CD14-positive monocyte (primary cell): ENCODE data around the gene LGI2. TPM values are rescaled to one million over a fixed set of nuclear protein-coding genes. Genes with fewer than 3 reads are reported as not detected.

Source experiments
- DNase-seq, 3 donors: peaks; one replicate each; pipeline ENCODE4 v3.0.0-alpha.2; 2011 to 2022
- H2AFZ ChIP-seq: 2 replicates; pipeline ENCODE4 v1.6.0; 2012; ENCODE audit warnings: mild to moderate bottlenecking, low read depth, low read length, inconsistent platforms; ENCODE audit not compliant: insufficient read depth, poor library complexity, severe bottlenecking
- H3K27ac ChIP-seq, 2 donors: 1 replicate in 1 of 2; 2 replicates in 1 of 2; pipeline ENCODE4 v1.5.1; 2012 to 2013; ENCODE audit warnings: low read length in 2 of 2, control low read depth in 1 of 2, inconsistent platforms in 1 of 2, low read depth in 1 of 2, mild to moderate bottlenecking in 1 of 2
- H3K27me3 ChIP-seq, 2 donors: one replicate each; pipeline versions ENCODE4 v1.6.0 to v1.6.1; 2011 to 2013; ENCODE audit warnings: low read length in 2 of 2; ENCODE audit not compliant: control insufficient read depth in 2 of 2, insufficient read depth in 2 of 2
- H3K36me3 ChIP-seq, 2 donors: replicated peaks in 1 of 2; 1 replicate in 1 of 2; 2 replicates in 1 of 2; pipeline versions ENCODE4 v1.5.1 to v1.6.1; 2012 to 2013; ENCODE audit warnings: low read length in 2 of 2, control low read depth in 1 of 2, inconsistent platforms in 1 of 2, mild to moderate bottlenecking in 1 of 2; ENCODE audit not compliant: insufficient read depth in 2 of 2, control insufficient read depth in 1 of 2
- H3K4me1 ChIP-seq, 2 donors: 1 replicate in 1 of 2; 2 replicates in 1 of 2; pipeline versions ENCODE4 v1.5.1 to v1.6.1; 2012 to 2013; ENCODE audit warnings: low read length in 2 of 2, control low read depth in 1 of 2, inconsistent platforms in 1 of 2, mild to moderate bottlenecking in 1 of 2, moderate library complexity in 1 of 2; ENCODE audit not compliant: insufficient read depth in 2 of 2, control insufficient read depth in 1 of 2
- H3K4me2 ChIP-seq: replicated peaks from 2 replicates; pipeline ENCODE3; 2012; ENCODE audit warnings: low read length, moderate library complexity, mild to moderate bottlenecking; ENCODE audit not compliant: poor library complexity, severe bottlenecking; ENCODE audit errors: extremely low read depth
- H3K4me3 ChIP-seq, 3 experiments: fragments of 200-600 bp in 1 of 3; sonication (generic) in 1 of 3; replicated peaks in 1 of 3; 1 replicate in 2 of 3; 2 replicates in 1 of 3; pipeline ENCODE4 v1.5.1; 2011 to 2013; ENCODE audit warnings: low read length in 3 of 3, mild to moderate bottlenecking in 3 of 3, control low read depth in 2 of 3, low read depth in 2 of 3, inconsistent platforms in 1 of 3, moderate library complexity in 1 of 3
- H3K79me2 ChIP-seq: 2 replicates; pipeline ENCODE4 v1.6.0; 2012; ENCODE audit warnings: mild to moderate bottlenecking, control low read depth, inconsistent platforms, low read length, moderate library complexity; ENCODE audit not compliant: insufficient read depth
- H3K9ac ChIP-seq: 2 replicates; pipeline ENCODE4 v1.6.0; 2017; ENCODE audit warnings: low read length, mild to moderate bottlenecking; ENCODE audit not compliant: insufficient read depth, poor library complexity, severe bottlenecking
- H3K9me3 ChIP-seq, 2 donors: replicated peaks in 1 of 2; 1 replicate in 1 of 2; 2 replicates in 1 of 2; pipeline versions ENCODE4 v1.5.1 to v1.6.1; 2012 to 2013; ENCODE audit warnings: low read length in 2 of 2, control low read depth in 1 of 2; ENCODE audit not compliant: control insufficient read depth in 1 of 2, insufficient read depth in 1 of 2
- H4K20me1 ChIP-seq: 2 replicates; pipeline ENCODE4 v1.6.0; 2012; ENCODE audit warnings: mild to moderate bottlenecking, low read length, control low read depth, moderate library complexity; ENCODE audit not compliant: insufficient read depth
- H3K27ac Mint-ChIP-seq, 7 donors: one replicate each; pipeline ENCODE4 v1.8.0; 2020; ENCODE audit warnings: mild to moderate bottlenecking in 7 of 7, mixed read lengths in 7 of 7, moderate library complexity in 6 of 7, inconsistent platforms in 2 of 7
- H3K27me3 Mint-ChIP-seq, 3 donors: one replicate each; pipeline ENCODE4 v1.8.0; 2021 to 2022; ENCODE audit warnings: low read depth in 3 of 3, mild to moderate bottlenecking in 3 of 3, mixed read lengths in 3 of 3, moderate library complexity in 3 of 3, inconsistent platforms in 1 of 3
- H3K36me3 Mint-ChIP-seq, 2 donors: one replicate each; pipeline ENCODE4 v1.8.0; 2020; ENCODE audit warnings: mixed read lengths in 2 of 2, inconsistent platforms in 1 of 2, mild to moderate bottlenecking in 1 of 2
- H3K4me1 Mint-ChIP-seq: one replicate; pipeline ENCODE4 v1.8.0; 2020; ENCODE audit warnings: mild to moderate bottlenecking, mixed read lengths
- H3K4me3 Mint-ChIP-seq, 2 donors: one replicate each; pipeline ENCODE4 v1.8.0; 2020; ENCODE audit warnings: mild to moderate bottlenecking in 2 of 2, mixed read lengths in 2 of 2, moderate library complexity in 1 of 2
- H3K9me3 Mint-ChIP-seq, 7 donors: one replicate each; pipeline ENCODE4 v1.8.0; 2020 to 2022; ENCODE audit warnings: mixed read lengths in 7 of 7, mild to moderate bottlenecking in 6 of 7, moderate library complexity in 6 of 7, inconsistent platforms in 2 of 7
- WGBS: methylation state at CpG from one replicate; pipeline ENCODE4 v1.1.5; 2013; ENCODE audit warnings: missing lambda C conversion rate; ENCODE audit not compliant: insufficient coverage; 5-methylcytosine and 5-hydroxymethylcytosine counted together
- intact Hi-C, 2 donors: fragments of 100-400 bp; cut with micrococcal nuclease; formaldehyde crosslinking; loops; one replicate each; pipeline versions ENCODE4 v1.15.0 to v1.15.1; 2023
- polyA plus RNA-seq, 3 donors: library from polyadenylated mRNA; depleted of rRNA in 1 of 3; unstranded in 2 of 3; stranded (reverse) in 1 of 3; fragments of 300-500 nt in 2 of 3; fragments of >200 nt in 1 of 3; fragmentation: Illumina TruSeq in 2 of 3; gene quantifications; 1 replicate in 2 of 3; 2 replicates in 1 of 3; pipeline ENCODE4 v1.2.3, GENCODE V29; 2012 to 2021
- TF ChIP-seq, protein P1 (sequence below): fragments of 200-600 bp; IDR thresholded peaks from one replicate; pipeline ENCODE4 v1.8.0; 2022; ENCODE audit warnings: antibody characterized with exemption, mild to moderate bottlenecking

LGI2 gene
- polyA plus RNA-seq, 3 donors: 0.30 to 0.33 TPM; not detected in 1

DNA sequence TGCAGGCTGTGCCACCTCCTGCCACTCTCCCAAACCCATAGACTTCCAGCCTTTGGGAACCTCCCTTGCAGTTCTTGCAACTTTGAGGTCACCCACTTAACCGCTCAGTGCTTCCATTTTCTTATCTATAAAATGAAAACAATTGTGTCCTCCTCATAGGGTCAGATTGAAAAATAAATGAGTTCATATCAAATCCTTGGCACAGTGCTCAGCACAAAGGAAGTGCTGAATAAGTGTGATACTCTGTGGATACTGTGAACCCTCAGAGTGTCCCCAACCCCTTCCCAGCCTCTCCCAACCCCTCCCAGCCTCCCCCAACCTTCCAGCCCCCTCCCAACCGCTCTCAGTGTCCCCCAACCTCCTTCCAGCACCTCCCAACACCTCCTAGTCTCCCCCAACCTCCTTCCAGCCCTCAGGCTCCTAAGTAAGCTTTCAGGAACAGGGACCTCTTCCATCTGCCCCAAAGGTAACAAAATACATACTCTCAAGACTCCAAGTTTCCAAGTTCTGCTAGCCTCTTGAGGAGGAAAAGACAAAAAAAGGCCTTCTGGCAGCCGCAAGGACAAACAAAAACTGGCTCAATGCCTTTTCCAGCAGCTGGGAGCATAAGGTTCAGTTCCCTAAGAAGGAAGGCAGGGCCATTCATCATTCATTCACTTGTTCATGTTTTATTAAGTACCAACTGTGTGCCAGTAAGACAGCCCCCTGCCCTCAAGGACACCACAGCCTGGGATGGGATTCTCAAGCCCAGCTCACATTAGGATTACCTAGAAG, 46.1 kb upstream of the LGI2 start:
- H3K79me2 ChIP-seq: no peaks in the 10 kb centered on the region
- no peak overlapping the region for H3K27ac Mint-ChIP-seq
- H3K4me1 Mint-ChIP-seq: no peaks in the 10 kb centered on the region
- no peaks in the 10 kb centered on the region for H4K20me1 ChIP-seq
- no peak overlapping the region for H3K4me3 Mint-ChIP-seq
- no peak overlapping the region for H3K4me2 ChIP-seq
- intact Hi-C loops: no loop called here
- no peak overlapping the region for H2AFZ ChIP-seq
- H3K27me3 Mint-ChIP-seq: peaks cover 0 to 5% (median 2%) of the 10 kb centered on the region in 3 donors
- no peaks in the 10 kb centered on the region for H3K4me1 ChIP-seq
- 100% methylated on average over 2 of the region's 3 CpGs for WGBS
- H3K4me3 ChIP-seq: no peak overlapping the region
- peaks cover 0 to 10% (median 2%) of the 10 kb centered on the region in 7 donors for H3K9me3 Mint-ChIP-seq
- H3K36me3 ChIP-seq: no peaks in the 10 kb centered on the region
- no peaks in the 10 kb centered on the region for H3K9me3 ChIP-seq
- H3K36me3 Mint-ChIP-seq: no peaks in the 10 kb centered on the region
- H3K27me3 ChIP-seq: no peaks in the 10 kb centered on the region
- no peak for DNase-seq
- no peak overlapping the region for H3K27ac ChIP-seq
- H3K9ac ChIP-seq: no peak overlapping the region
- TF ChIP-seq, protein P1, sequence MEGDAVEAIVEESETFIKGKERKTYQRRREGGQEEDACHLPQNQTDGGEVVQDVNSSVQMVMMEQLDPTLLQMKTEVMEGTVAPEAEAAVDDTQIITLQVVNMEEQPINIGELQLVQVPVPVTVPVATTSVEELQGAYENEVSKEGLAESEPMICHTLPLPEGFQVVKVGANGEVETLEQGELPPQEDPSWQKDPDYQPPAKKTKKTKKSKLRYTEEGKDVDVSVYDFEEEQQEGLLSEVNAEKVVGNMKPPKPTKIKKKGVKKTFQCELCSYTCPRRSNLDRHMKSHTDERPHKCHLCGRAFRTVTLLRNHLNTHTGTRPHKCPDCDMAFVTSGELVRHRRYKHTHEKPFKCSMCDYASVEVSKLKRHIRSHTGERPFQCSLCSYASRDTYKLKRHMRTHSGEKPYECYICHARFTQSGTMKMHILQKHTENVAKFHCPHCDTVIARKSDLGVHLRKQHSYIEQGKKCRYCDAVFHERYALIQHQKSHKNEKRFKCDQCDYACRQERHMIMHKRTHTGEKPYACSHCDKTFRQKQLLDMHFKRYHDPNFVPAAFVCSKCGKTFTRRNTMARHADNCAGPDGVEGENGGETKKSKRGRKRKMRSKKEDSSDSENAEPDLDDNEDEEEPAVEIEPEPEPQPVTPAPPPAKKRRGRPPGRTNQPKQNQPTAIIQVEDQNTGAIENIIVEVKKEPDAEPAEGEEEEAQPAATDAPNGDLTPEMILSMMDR: no peak

DNA sequence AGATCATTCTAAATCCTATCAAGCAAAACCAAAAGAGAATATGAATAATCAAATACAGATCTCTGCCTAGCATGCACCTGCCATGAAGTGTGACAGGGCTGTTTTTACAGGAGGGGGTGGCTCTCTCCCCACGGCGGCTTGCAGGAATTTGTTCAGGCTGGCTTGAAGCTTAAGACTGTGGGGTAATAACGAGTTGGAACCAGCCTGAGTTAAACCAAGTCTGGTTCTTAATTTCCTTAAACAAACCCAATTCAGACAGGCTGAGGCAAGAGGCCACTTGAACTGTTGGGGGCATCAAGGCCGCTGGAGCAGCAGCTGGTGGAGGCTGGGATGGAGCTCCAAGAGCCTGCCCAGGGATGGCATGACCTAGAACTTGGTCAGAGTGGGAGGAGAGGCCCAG, 45.1 kb upstream of the LGI2 start:
- intact Hi-C loops: no loop called here
- WGBS: 100% methylated on average over 1 of the region's 4 CpGs
- Histone ChIP-seq H2AFZ (no peak overlapping the region), H3K4me2 (no peak overlapping the region), H3K79me2 (no peaks in the 10 kb centered on the region), H3K9ac (no peak overlapping the region), H3K27ac (no peak overlapping the region), H3K27me3 (no peaks in the 10 kb centered on the region), H4K20me1 (no peaks in the 10 kb centered on the region), H3K9me3 (no peaks in the 10 kb centered on the region), H3K36me3 (no peaks in the 10 kb centered on the region), H3K4me3 (no peak overlapping the region), H3K4me1 (no peaks in the 10 kb centered on the region)
- no peak overlapping the region for H3K27ac Mint-ChIP-seq
- TF ChIP-seq, protein P1: no peak
- peaks cover 0 to 11% (median 4%) of the 10 kb centered on the region in 3 donors for H3K27me3 Mint-ChIP-seq
- H3K9me3 Mint-ChIP-seq: peaks cover 0 to 12% (median 3%) of the 10 kb centered on the region in 7 donors
- H3K4me1 Mint-ChIP-seq: no peaks in the 10 kb centered on the region
- H3K36me3 Mint-ChIP-seq: no peaks in the 10 kb centered on the region
- DNase-seq: no peak
- H3K4me3 Mint-ChIP-seq: no peak overlapping the region
